B cell (primary cell): Measurements from ENCODE around the gene PTPN6. TPM values are rescaled to one million over a fixed set of nuclear protein-coding genes. Genes with fewer than 3 reads are reported as not detected.

Experiments used
- ATAC-seq: fragments of 200-7000 bp; cut with Tn5 transposase; one replicate; pipeline ENCODE4 v1.10.0; 2021; ENCODE audit warnings: low read depth, mild to moderate bottlenecking, moderate number of reproducible peaks, moderate library complexity
- CTCF ChIA-PET: fragments of 350-600 bp; sonication (Branson Sonifier 250); formaldehyde crosslinking; loops from one replicate; lab custom pipeline; 2021; ENCODE audit warnings: antibody characterized with exemption, inconsistent platforms; lab: Charles Lee
- POLR2A ChIA-PET: fragments of 350-600 bp; sonication (Branson Sonifier 250); formaldehyde crosslinking; loops from one replicate; lab custom pipeline; 2021; ENCODE audit warnings: antibody characterized with exemption; lab: Charles Lee
- DNase-seq: peaks from one replicate; pipeline ENCODE4 v3.0.0; 2013
- H2AFZ ChIP-seq: 2 replicates; pipeline ENCODE4 v1.6.1; 2012; ENCODE audit warnings: mild to moderate bottlenecking, low read depth, low read length; ENCODE audit not compliant: insufficient read depth, poor library complexity, severe bottlenecking
- H3K27ac ChIP-seq, 2 donors: 1 replicate in 1 of 2; 2 replicates in 1 of 2; pipeline ENCODE4 v1.5.1; 2012 to 2013; ENCODE audit warnings: low read length in 2 of 2, mild to moderate bottlenecking in 2 of 2, moderate library complexity in 1 of 2
- H3K27me3 ChIP-seq, 4 experiments: fragments of 200-600 bp in 1 of 4; sonication (generic) in 1 of 4; replicated peaks in 1 of 4; 1 replicate in 2 of 4; 2 replicates in 2 of 4; pipeline versions ENCODE4 v1.6.1 to v1.7.0; 2013 to 2016; ENCODE audit warnings: low read length in 3 of 4, mild to moderate bottlenecking in 2 of 4, mixed read lengths in 1 of 4, moderate library complexity in 1 of 4; ENCODE audit not compliant: insufficient read depth in 4 of 4, control insufficient read depth in 3 of 4; ENCODE audit errors: control extremely low read depth in 1 of 4
- H3K36me3 ChIP-seq, 2 experiments: replicated peaks in 1 of 2; 1 replicate in 1 of 2; 2 replicates in 1 of 2; pipeline versions ENCODE4 v1.6.1 to v1.7.1; 2013; ENCODE audit warnings: low read length in 1 of 2; ENCODE audit not compliant: insufficient read depth in 2 of 2, control insufficient read depth in 1 of 2; ENCODE audit errors: control extremely low read depth in 1 of 2, extremely low read depth in 1 of 2
- H3K4me1 ChIP-seq, 2 donors: fragments of 200-600 bp in 1 of 2; sonication (generic) in 1 of 2; 1 replicate in 1 of 2; 2 replicates in 1 of 2; pipeline versions ENCODE4 v1.5.1 to v1.6.1; 2013 to 2017; ENCODE audit warnings: low read length in 2 of 2; ENCODE audit not compliant: control insufficient read depth in 2 of 2, insufficient read depth in 2 of 2
- H3K4me2 ChIP-seq: replicated peaks from 2 replicates; pipeline ENCODE3; 2012; ENCODE audit warnings: mild to moderate bottlenecking, low read depth, low read length; ENCODE audit not compliant: poor library complexity, severe bottlenecking
- H3K4me3 ChIP-seq, 5 experiments: fragments of 200-600 bp in 1 of 5; sonication (generic) in 1 of 5; 1 replicate in 3 of 5; 2 replicates in 2 of 5; pipeline versions ENCODE4 v1.5.1 to v1.7.0; 2011 to 2016; ENCODE audit warnings: low read length in 4 of 5, mild to moderate bottlenecking in 4 of 5, low read depth in 2 of 5, control low read depth in 1 of 5, moderate library complexity in 1 of 5; ENCODE audit not compliant: insufficient read depth in 1 of 5; ENCODE audit errors: control extremely low read depth in 1 of 5, extremely low read depth in 1 of 5
- H3K79me2 ChIP-seq: fragments of 200-600 bp; sonication (generic); one replicate; pipeline ENCODE4 v1.6.0; 2016; ENCODE audit warnings: low read length; ENCODE audit not compliant: control insufficient read depth, insufficient read depth
- H3K9ac ChIP-seq: fragments of 200-600 bp; sonication (generic); 2 replicates; pipeline ENCODE4 v1.6.1; 2017; ENCODE audit warnings: mild to moderate bottlenecking, low read length, moderate library complexity
- H3K9me3 ChIP-seq, 3 donors: one replicate each; pipeline versions ENCODE4 v1.6.1 to v1.7.1; 2013; ENCODE audit warnings: low read length in 2 of 3; ENCODE audit not compliant: control insufficient read depth in 2 of 3, insufficient read depth in 1 of 3; ENCODE audit errors: control extremely low read depth in 1 of 3
- H4K20me1 ChIP-seq: 2 replicates; pipeline ENCODE4 v1.6.0; 2012; ENCODE audit warnings: mild to moderate bottlenecking, low read length; ENCODE audit not compliant: insufficient read depth, control insufficient read depth, poor library complexity, severe bottlenecking
- H3K27ac Mint-ChIP-seq: one replicate; pipeline ENCODE4 v1.8.0; 2021; ENCODE audit warnings: mixed read lengths
- H3K27me3 Mint-ChIP-seq: one replicate; pipeline ENCODE4 v1.8.0; 2021; ENCODE audit warnings: mixed read lengths
- H3K4me1 Mint-ChIP-seq: one replicate; pipeline ENCODE4 v1.8.0; 2021; ENCODE audit warnings: mixed read lengths
- H3K4me3 Mint-ChIP-seq: one replicate; pipeline ENCODE4 v1.8.0; 2021; ENCODE audit warnings: mixed read lengths
- H3K9me3 Mint-ChIP-seq: one replicate; pipeline ENCODE4 v1.8.0; 2022; ENCODE audit warnings: mixed read lengths; ENCODE audit not compliant: insufficient read depth
- EZH2 ChIP-seq: IDR thresholded peaks from 2 replicates; pipeline ENCODE4 v1.6.1; 2012; ENCODE audit warnings: borderline replicate concordance, low read depth, mild to moderate bottlenecking, moderate library complexity, low read length; ENCODE audit not compliant: insufficient read depth, poor library complexity, severe bottlenecking
- WGBS: methylation state at CpG from one replicate; pipeline ENCODE4 v1.1.5; 2013; ENCODE audit warnings: missing lambda C conversion rate; ENCODE audit not compliant: insufficient coverage; 5-methylcytosine and 5-hydroxymethylcytosine counted together
- intact Hi-C: fragments of 100-400 bp; cut with micrococcal nuclease; formaldehyde crosslinking; loops from one replicate; pipeline ENCODE4 v1.10.0; 2022
- polyA plus RNA-seq: library from polyadenylated mRNA; depleted of rRNA; stranded (reverse); fragments of >200 nt; gene quantifications from 2 replicates; pipeline ENCODE4 v1.2.3, GENCODE V29; 2012
- total RNA-seq, 2 donors: library from RNA; stranded (reverse); fragments of 120-200 nt in 1 of 2; gene quantifications; 1 replicate in 1 of 2; 2 replicates in 1 of 2; pipeline versions ENCODE4 v1.2.3 to v1.2.4, GENCODE V29; 2013 to 2022
- TF ChIP-seq, protein P1 (sequence below): fragments of 200-600 bp; IDR thresholded peaks from one replicate; pipeline ENCODE4 v1.8.0; 2022; ENCODE audit warnings: antibody characterized with exemption, mild to moderate bottlenecking

The PTPN6 gene
- total and polyA plus RNA-seq, 2 donors (not counting 1 experiment from before 2014, with no cell fraction given): 312 to 874 TPM

DNA sequence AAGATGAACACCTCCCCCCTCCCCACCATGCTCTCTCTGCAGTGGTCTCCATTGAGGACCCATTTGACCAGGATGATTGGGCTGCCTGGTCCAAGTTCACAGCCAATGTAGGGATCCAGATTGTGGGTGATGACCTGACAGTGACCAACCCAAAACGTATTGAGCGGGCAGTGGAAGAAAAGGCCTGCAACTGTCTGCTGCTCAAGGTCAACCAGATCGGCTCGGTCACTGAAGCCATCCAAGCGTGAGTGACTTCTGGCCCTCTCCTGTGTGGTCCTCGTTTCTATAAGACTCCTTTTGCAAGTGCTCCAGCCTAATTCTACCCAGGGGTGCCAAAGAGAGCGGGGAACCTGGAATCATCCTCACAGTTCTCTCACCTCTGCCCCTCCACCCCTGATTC is 29.6 kb upstream of the PTPN6 start:
- H4K20me1 ChIP-seq: no peaks in the 10 kb centered on the region
- Mint-ChIP-seq H3K4me3 (peak overlapping the region; percentile 60), H3K9me3 (no peaks in the 10 kb centered on the region), H3K27ac (peak overlapping the region; percentile 41), H3K4me1 (peaks cover 43% of the 10 kb centered on the region), H3K27me3 (no peaks in the 10 kb centered on the region)
- H3K79me2 ChIP-seq: peaks cover 15% of the 10 kb centered on the region
- no peak overlapping the region for H2AFZ ChIP-seq
- TF ChIP-seq, protein P1, sequence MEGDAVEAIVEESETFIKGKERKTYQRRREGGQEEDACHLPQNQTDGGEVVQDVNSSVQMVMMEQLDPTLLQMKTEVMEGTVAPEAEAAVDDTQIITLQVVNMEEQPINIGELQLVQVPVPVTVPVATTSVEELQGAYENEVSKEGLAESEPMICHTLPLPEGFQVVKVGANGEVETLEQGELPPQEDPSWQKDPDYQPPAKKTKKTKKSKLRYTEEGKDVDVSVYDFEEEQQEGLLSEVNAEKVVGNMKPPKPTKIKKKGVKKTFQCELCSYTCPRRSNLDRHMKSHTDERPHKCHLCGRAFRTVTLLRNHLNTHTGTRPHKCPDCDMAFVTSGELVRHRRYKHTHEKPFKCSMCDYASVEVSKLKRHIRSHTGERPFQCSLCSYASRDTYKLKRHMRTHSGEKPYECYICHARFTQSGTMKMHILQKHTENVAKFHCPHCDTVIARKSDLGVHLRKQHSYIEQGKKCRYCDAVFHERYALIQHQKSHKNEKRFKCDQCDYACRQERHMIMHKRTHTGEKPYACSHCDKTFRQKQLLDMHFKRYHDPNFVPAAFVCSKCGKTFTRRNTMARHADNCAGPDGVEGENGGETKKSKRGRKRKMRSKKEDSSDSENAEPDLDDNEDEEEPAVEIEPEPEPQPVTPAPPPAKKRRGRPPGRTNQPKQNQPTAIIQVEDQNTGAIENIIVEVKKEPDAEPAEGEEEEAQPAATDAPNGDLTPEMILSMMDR: no peak
- TF ChIP-seq EZH2: no peak
- H3K4me2 ChIP-seq: peak overlapping the region; percentile 54
- no peak overlapping the region for H3K4me3 ChIP-seq
- intact Hi-C loops: no loop called here
- 94% methylated on average over 6 of the region's 7 CpGs for WGBS
- no peaks in the 10 kb centered on the region for H3K27me3 ChIP-seq
- ATAC-seq (no peak), DNase-seq (no peak)
- H3K36me3 ChIP-seq: peaks cover 0 to 4% of the 10 kb centered on the region in 2 experiments
- H3K27ac ChIP-seq: no peak overlapping the region
- peaks cover 33 to 43% of the 10 kb centered on the region in 2 donors for H3K4me1 ChIP-seq
- no peak overlapping the region for H3K9ac ChIP-seq
- H3K9me3 ChIP-seq: no peaks in the 10 kb centered on the region
- CTCF ChIA-PET: interaction anchor here (1.4 to 6.2 kb wide), 10 partner anchors 8 to 192 kb away, joined by 3 to 119 read pairs (median 8); partner anchors contain the start of genes C1R and SPSB2
- POLR2A ChIA-PET: interaction anchor here (1.1 to 1.4 kb wide), 2 partner anchors 49 to 52 kb away, joined by 3 to 6 read pairs; partner anchors contain the start of gene SPSB2
